Lower lobe of right lung (tissue), 2 donors: Measurements from ENCODE around the gene FOXJ3. TPM values are rescaled to one million over a fixed set of nuclear protein-coding genes. Genes with fewer than 3 reads are reported as not detected.

Experiments used
- ATAC-seq, 2 donors: fragments of 200-7000 bp; cut with Tn5 transposase; one replicate each; pipeline ENCODE4 v1.9.1; 2020 to 2022; ENCODE audit warnings: mild to moderate bottlenecking in 2 of 2, moderate library complexity in 2 of 2
- DNase-seq: peaks from one replicate; pipeline ENCODE4 v3.0.0-alpha.2; 2020
- H3K27ac ChIP-seq: fragments of 200-600 bp; one replicate; pipeline ENCODE4 v1.8.0; 2022
- H3K27me3 ChIP-seq: fragments of 200-600 bp; one replicate; pipeline ENCODE4 v1.8.0; 2022; ENCODE audit warnings: low read depth
- H3K36me3 ChIP-seq: fragments of 200-600 bp; one replicate; pipeline ENCODE4 v1.8.0; 2022; ENCODE audit warnings: mild to moderate bottlenecking
- H3K4me1 ChIP-seq: fragments of 200-600 bp; one replicate; pipeline ENCODE4 v1.8.0; 2022
- H3K4me3 ChIP-seq: fragments of 200-600 bp; one replicate; pipeline ENCODE4 v1.8.0; 2022; ENCODE audit warnings: mild to moderate bottlenecking
- H3K9me3 ChIP-seq: fragments of 200-600 bp; one replicate; pipeline ENCODE4 v1.8.0; 2022
- CTCF ChIP-seq: fragments of 200-600 bp; IDR thresholded peaks from one replicate; pipeline ENCODE4 v1.8.0; 2022; ENCODE audit warnings: antibody characterized with exemption, mild to moderate bottlenecking
- intact Hi-C: fragments of 100-400 bp; cut with DNase I; formaldehyde crosslinking; loops from one replicate; pipeline ENCODE4 v1.11.0; 2022
- total RNA-seq: library from RNA; stranded (reverse); fragmentation: NEBNext Ultra II Directional; extraction: Animal tissue kit (Norgen Biotek cat#: 25700); gene quantifications from one replicate; pipeline ENCODE4 v1.2.1, GENCODE V29; 2021
- donor health status: DM: no; HTN: yes; CAD: no; lungs with severe emphysema.

Gene FOXJ3
- total RNA-seq, 1 donor from 2014 or later = 44.0 TPM

GRCh38 chr1:42142894-42143675 lies 191.9 kb downstream of the FOXJ3 start:
- peak; percentile 44 to 57 for ATAC-seq
- DNase-seq = peak; percentile 48
- Histone ChIP-seq H3K27ac (no peak overlapping the region), H3K36me3 (no peaks in the 10 kb centered on the region), H3K27me3 (peaks cover 29% of the 10 kb centered on the region), H3K4me3 (no peak overlapping the region), H3K4me1 (no peaks in the 10 kb centered on the region), H3K9me3 (no peaks in the 10 kb centered on the region)
- intact Hi-C loops = no loop called here
- no peak for TF ChIP-seq CTCF

GRCh38 chr1:42141978-42142377 lies 193.1 kb downstream of the FOXJ3 start:
- no peak for DNase-seq
- intact Hi-C loops = no loop called here
- Histone ChIP-seq H3K9me3 (no peaks in the 10 kb centered on the region), H3K36me3 (no peaks in the 10 kb centered on the region), H3K27ac (no peak overlapping the region), H3K27me3 (peaks cover 29% of the 10 kb centered on the region), H3K4me1 (no peaks in the 10 kb centered on the region), H3K4me3 (no peak overlapping the region)
- TF ChIP-seq CTCF = no peak
- no peak for ATAC-seq

GRCh38 chr1:42140191-42140590 lies 194.8 kb downstream of the FOXJ3 start:
- intact Hi-C loops = no loop called here
- TF ChIP-seq CTCF = no peak
- H3K4me1 ChIP-seq = no peaks in the 10 kb centered on the region
- no peak overlapping the region for H3K4me3 ChIP-seq
- H3K27me3 ChIP-seq = peaks cover 13% of the 10 kb centered on the region
- ATAC-seq (no peak), DNase-seq (no peak)
- H3K9me3 ChIP-seq = no peaks in the 10 kb centered on the region
- H3K36me3 ChIP-seq = no peaks in the 10 kb centered on the region
- no peak overlapping the region for H3K27ac ChIP-seq

GRCh38 chr1:42139444-42139843 lies 195.6 kb downstream of the FOXJ3 start:
- Histone ChIP-seq H3K36me3 (no peaks in the 10 kb centered on the region), H3K4me1 (no peaks in the 10 kb centered on the region), H3K4me3 (no peak overlapping the region), H3K27me3 (peaks cover 5% of the 10 kb centered on the region), H3K27ac (no peak overlapping the region), H3K9me3 (no peaks in the 10 kb centered on the region)
- no peak for TF ChIP-seq CTCF
- ATAC-seq (no peak), DNase-seq (no peak)
- intact Hi-C loops = no loop called here

GRCh38 chr1:42138586-42138985 lies 196.4 kb downstream of the FOXJ3 start:
- no peaks in the 10 kb centered on the region for H3K4me1 ChIP-seq
- intact Hi-C loops = no loop called here
- DNase-seq = no peak
- H3K27me3 ChIP-seq = peaks cover 3% of the 10 kb centered on the region
- H3K9me3 ChIP-seq = no peaks in the 10 kb centered on the region
- H3K27ac ChIP-seq = no peak overlapping the region
- no peaks in the 10 kb centered on the region for H3K36me3 ChIP-seq
- ATAC-seq = no peak
- no peak overlapping the region for H3K4me3 ChIP-seq
- no peak for TF ChIP-seq CTCF
